Neural cell (in vitro differentiated cells): Measurements from ENCODE around the gene GALNT3.

Source experiments
- EP300 ChIP-seq: fragments of 450-650 bp; conservative IDR thresholded peaks from 2 replicates; pipeline ENCODE4 v1.6.1; 2014; ENCODE audit warnings: antibody characterized with exemption, mild to moderate bottlenecking, moderate library complexity; ENCODE audit not compliant: poor library complexity, severe bottlenecking
- REST ChIP-seq: IDR thresholded peaks from 2 replicates; pipeline ENCODE4 v1.6.1; 2012; ENCODE audit warnings: borderline replicate concordance
- TAF1 ChIP-seq: IDR thresholded peaks from 2 replicates; pipeline ENCODE4 v1.6.1; 2012; ENCODE audit warnings: low read depth
- TF ChIP-seq, protein P1 (sequence below): fragments of 450-650 bp; IDR thresholded peaks from 2 replicates; pipeline ENCODE4 v1.5.1; 2014; ENCODE audit warnings: antibody characterized with exemption, mild to moderate bottlenecking, moderate library complexity; ENCODE audit not compliant: poor library complexity, severe bottlenecking

DNA sequence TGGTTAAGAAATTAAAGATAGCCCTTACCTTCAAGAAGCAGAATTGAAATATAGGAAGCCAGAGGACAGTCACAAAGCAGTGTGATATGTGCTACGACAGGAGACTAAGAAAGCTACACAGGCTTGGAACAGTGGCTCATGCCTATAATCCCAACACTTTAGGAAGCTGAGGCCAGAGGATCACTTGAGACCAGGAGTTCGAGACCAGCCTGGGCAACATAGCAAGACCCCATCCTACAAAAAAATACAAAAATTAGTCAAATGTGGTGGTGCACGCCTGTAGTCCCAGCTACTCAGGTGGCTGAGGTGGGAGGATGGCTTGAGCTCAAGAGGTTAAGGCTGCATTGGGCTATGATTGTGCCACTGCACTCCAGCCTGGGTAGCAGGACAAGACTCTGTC, 21.9 kb downstream of the GALNT3 start:
- no peak for TF ChIP-seq REST
- TF ChIP-seq, protein P1, sequence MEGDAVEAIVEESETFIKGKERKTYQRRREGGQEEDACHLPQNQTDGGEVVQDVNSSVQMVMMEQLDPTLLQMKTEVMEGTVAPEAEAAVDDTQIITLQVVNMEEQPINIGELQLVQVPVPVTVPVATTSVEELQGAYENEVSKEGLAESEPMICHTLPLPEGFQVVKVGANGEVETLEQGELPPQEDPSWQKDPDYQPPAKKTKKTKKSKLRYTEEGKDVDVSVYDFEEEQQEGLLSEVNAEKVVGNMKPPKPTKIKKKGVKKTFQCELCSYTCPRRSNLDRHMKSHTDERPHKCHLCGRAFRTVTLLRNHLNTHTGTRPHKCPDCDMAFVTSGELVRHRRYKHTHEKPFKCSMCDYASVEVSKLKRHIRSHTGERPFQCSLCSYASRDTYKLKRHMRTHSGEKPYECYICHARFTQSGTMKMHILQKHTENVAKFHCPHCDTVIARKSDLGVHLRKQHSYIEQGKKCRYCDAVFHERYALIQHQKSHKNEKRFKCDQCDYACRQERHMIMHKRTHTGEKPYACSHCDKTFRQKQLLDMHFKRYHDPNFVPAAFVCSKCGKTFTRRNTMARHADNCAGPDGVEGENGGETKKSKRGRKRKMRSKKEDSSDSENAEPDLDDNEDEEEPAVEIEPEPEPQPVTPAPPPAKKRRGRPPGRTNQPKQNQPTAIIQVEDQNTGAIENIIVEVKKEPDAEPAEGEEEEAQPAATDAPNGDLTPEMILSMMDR, result no peak
- TF ChIP-seq TAF1, result no peak
- no peak for TF ChIP-seq EP300
